Testis (tissue), 3 donors: ENCODE results near the gene PHLDB3. TPM values are rescaled to one million over a fixed set of nuclear protein-coding genes. Genes with fewer than 3 reads are reported as not detected.

Experiments used
- DNase-seq: peaks from one replicate; pipeline ENCODE4 v3.0.0-alpha.2; 2019
- H3K27ac ChIP-seq, 2 donors: fragments of 200-600 bp; sonication (generic); one replicate each; pipeline ENCODE4 v1.5.1; 2019
- H3K27me3 ChIP-seq: fragments of 200-600 bp; sonication (generic); one replicate; pipeline ENCODE4 v1.5.1; 2019
- H3K36me3 ChIP-seq: fragments of 200-600 bp; sonication (generic); one replicate; pipeline ENCODE4 v1.5.1; 2017; ENCODE audit warnings: low read depth; ENCODE audit errors: missing control alignments
- H3K4me1 ChIP-seq: fragments of 200-600 bp; sonication (generic); one replicate; pipeline ENCODE4 v1.5.1; 2019
- H3K4me3 ChIP-seq, 2 donors: fragments of 200-600 bp; sonication (generic); one replicate each; pipeline ENCODE4 v1.5.1; 2017 to 2019
- H3K9me3 ChIP-seq: fragments of 200-600 bp; sonication (generic); one replicate; pipeline ENCODE4 v1.5.1; 2017
- CTCF ChIP-seq, 3 experiments: fragments of 450-650 bp in 2 of 3; fragments of 200-600 bp in 1 of 3; sonication (generic) in 1 of 3; IDR thresholded peaks; one replicate each; pipeline ENCODE4 v1.5.1; 2016 to 2019; ENCODE audit warnings: antibody characterized with exemption in 3 of 3, mild to moderate bottlenecking in 2 of 3, moderate library complexity in 1 of 3
- POLR2A ChIP-seq: fragments of 450-650 bp; IDR thresholded peaks from one replicate; pipeline ENCODE4 v1.6.1; 2017; ENCODE audit warnings: antibody characterized with exemption, mild to moderate bottlenecking, moderate library complexity
- WGBS, 2 donors: methylation state at CpG; one replicate each; pipeline ENCODE4 v1.1.5; 2018; 5-methylcytosine and 5-hydroxymethylcytosine counted together
- intact Hi-C: fragments of 100-400 bp; cut with DNase I; formaldehyde crosslinking; loops from one replicate; pipeline ENCODE4 v1.15.1; 2023; ENCODE audit warnings: low total_unique reads
- polyA plus RNA-seq: library from polyadenylated mRNA; stranded (reverse); fragments of 350-450 nt; fragmentation: Illumina TruSeq; extraction: RNeasy Lipid Tissue Mini Kit (QIAGEN cat#74804); gene quantifications from one replicate; pipeline ENCODE4 v1.2.3, GENCODE V29; 2014; ENCODE audit warnings: low read depth, low replicate concordance; ENCODE audit not compliant: insufficient read depth
- total RNA-seq, 2 donors: library from RNA; depleted of rRNA; stranded (reverse); fragments of >200 nt; gene quantifications; one replicate each; pipeline ENCODE4 v1.2.3, GENCODE V29; 2016

PHLDB3 gene
- total and polyA plus RNA-seq, 3 donors from 2014 or later = 27.1 to 62.2 (median 28.3) TPM

- TF ChIP-seq POLR2A (no peak), CTCF (IDR thresholded peaks at IDR 0.05) (peak in 2 of 3 experiments; percentile 32 to 40)
- Histone ChIP-seq H3K36me3 (no peaks in the 10 kb centered on the region), H3K27me3 (no peaks in the 10 kb centered on the region), H3K9me3 (peaks cover 6% of the 10 kb centered on the region), H3K4me3 (no peak overlapping the region), H3K27ac (peak overlapping the region in 1 of 2 donors; percentile 90), H3K4me1 (peaks cover 5% of the 10 kb centered on the region)
- WGBS, 2 donors = 48 to 51% methylated on average over 39 to 61 of the region's 62 CpGs
- intact Hi-C loops = no loop called here
- peak; percentile 66 for DNase-seq
Observed at GRCh38 chr19:43534816-43535761, 30.5 kb upstream of the PHLDB3 start.

- Histone ChIP-seq H3K4me3 (peak overlapping the region; percentile 59 to 61), H3K27me3 (no peaks in the 10 kb centered on the region), H3K27ac (peak overlapping the region; percentile 18 to 90), H3K36me3 (no peaks in the 10 kb centered on the region), H3K9me3 (peaks cover 6% of the 10 kb centered on the region), H3K4me1 (peaks cover 5% of the 10 kb centered on the region)
- intact Hi-C loops = no loop called here
- no peak for DNase-seq
- 5 to 18% methylated on average over 16 to 17 of the region's 17 CpGs for WGBS, 2 donors
- no peak for TF ChIP-seq POLR2A
- TF ChIP-seq CTCF (IDR thresholded peaks at IDR 0.05) = no peak
Observed at GRCh38 chr19:43534305-43534815, 29.8 kb upstream of the PHLDB3 start.

GRCh38 chr19:43533546-43534304 lies 29.2 kb upstream of the PHLDB3 start:
- 0 to 1% methylated on average over 10 to 41 of the region's 41 CpGs for WGBS, 2 donors
- Histone ChIP-seq H3K4me3 (peak overlapping the region; percentile 59 to 61), H3K36me3 (no peaks in the 10 kb centered on the region), H3K27me3 (no peaks in the 10 kb centered on the region), H3K27ac (peak overlapping the region; percentile 31 to 90), H3K4me1 (peaks cover 5% of the 10 kb centered on the region), H3K9me3 (peaks cover 4% of the 10 kb centered on the region)
- DNase-seq = peak; percentile 99
- intact Hi-C loops = no loop called here
- TF ChIP-seq CTCF (IDR thresholded peaks at IDR 0.05) (no peak), POLR2A (no peak)

- intact Hi-C loops = no loop called here
- no peak for TF ChIP-seq POLR2A
- peak in 1 of 3 experiments; percentile 29 for TF ChIP-seq CTCF (IDR thresholded peaks at IDR 0.05)
- H3K4me1 ChIP-seq = peaks cover 5% of the 10 kb centered on the region
- H3K27me3 ChIP-seq = no peaks in the 10 kb centered on the region
- DNase-seq = peak; percentile 95
- peak within 1 kb of the TSS; percentile 31 to 90 for H3K27ac ChIP-seq
- H3K4me3 ChIP-seq = peak within 1 kb of the TSS; percentile 59 to 61
- no peaks in the 10 kb centered on the region for H3K9me3 ChIP-seq
- H3K36me3 ChIP-seq = no peaks in the 10 kb centered on the region
- 0 to 1% methylated on average over 25 to 46 of the region's 47 CpGs for WGBS, 2 donors
Observed at GRCh38 chr19:43532962-43533545, 28.5 kb upstream of the PHLDB3 start, which contains the start of gene ZNF575. TSS of gene ZNF575 (plus strand) at chr19:43533188. CDS start at chr19:43534423, 1,235 bp downstream.
